Middle frontal gyrus (tissue), 1 donor: ENCODE results near the gene DDX28.
"Not testable (repeated sequence)": the region's sequence is repeated elsewhere in the genome, so short reads cannot be mapped to it uniquely, and the experiment has no call there.

Experiments used
- DNase-seq: peaks from one replicate; pipeline ENCODE4 v3.0.0-alpha.2; 2015; ENCODE audit warnings: low spot score; ENCODE audit errors: extremely low spot score

DDX28 gene

GRCh38 chr16:68040506-68041288, 17.7 kb upstream of the DDX28 start:
- no peak for DNase-seq

- DNase-seq, result no peak
Measured at GRCh38 chr16:68037841-68038597, 15.0 kb upstream of the DDX28 start.

- no peak for DNase-seq
Measured at GRCh38 chr16:68035227-68035626, 12.2 kb upstream of the DDX28 start.

GRCh38 chr16:68033101-68033500, 10.1 kb upstream of the DDX28 start:
- no peak for DNase-seq

GRCh38 chr16:68031951-68032350, 8.9 kb upstream of the DDX28 start:
- DNase-seq, result no peak

- not testable (repeated sequence) for DNase-seq
Measured at GRCh38 chr16:68030108-68030507, 7.1 kb upstream of the DDX28 start.

GRCh38 chr16:68028996-68029395, 6.0 kb upstream of the DDX28 start:
- no peak for DNase-seq

GRCh38 chr16:68022278-68022727, 729 bp downstream of the DDX28 start:
- no peak for DNase-seq

GRCh38 chr16:68021490-68021889, 1.5 kb downstream of the DDX28 start:
- DNase-seq, result no peak

GRCh38 chr16:68019167-68019680, 3.8 kb downstream of the DDX28 start:
- no peak for DNase-seq

GRCh38 chr16:68015681-68016080, 7.4 kb downstream of the DDX28 start, which contains the start of gene DPEP2NB:
TSS of gene DPEP2NB (minus strand) at chr16:68015911. CDS start at chr16:68015770, 141 bp downstream.
- no peak for DNase-seq

GRCh38 chr16:68013440-68013839, 9.6 kb downstream of the DDX28 start:
- DNase-seq, result no peak

- not testable (repeated sequence) for DNase-seq
Measured at GRCh38 chr16:68009872-68010271, 13.2 kb downstream of the DDX28 start.

GRCh38 chr16:68009157-68009735, 13.8 kb downstream of the DDX28 start:
- DNase-seq, result no peak

- no peak for DNase-seq
Measured at GRCh38 chr16:68005786-68006286, 17.2 kb downstream of the DDX28 start.

- no peak for DNase-seq
Measured at GRCh38 chr16:68005211-68005610, 17.8 kb downstream of the DDX28 start.

- no peak for DNase-seq
Measured at GRCh38 chr16:68003031-68003430, 20.0 kb downstream of the DDX28 start.

GRCh38 chr16:68000450-68000849, 22.6 kb downstream of the DDX28 start:
- DNase-seq, result no peak

- no peak for DNase-seq
Measured at GRCh38 chr16:67999985-68000384, 23.0 kb downstream of the DDX28 start.

GRCh38 chr16:67998779-67999688, 24.0 kb downstream of the DDX28 start, which contains the start of gene DPEP2:
TSS of gene DPEP2 (minus strand) at chr16:67999484. CDS start at chr16:67993212, 6,272 bp downstream.
- DNase-seq, result not testable (repeated sequence)
